Endothelial cell of hepatic sinusoid (primary cell): ENCODE results near the gene SNX5.

Experiments
- in situ Hi-C: cut with HindIII; loops from 2 replicates; pipeline ENCODE4 v1.10.0; 2017; ENCODE audit warnings: low sequenced_read_pairs

SNX5 gene

DNA sequence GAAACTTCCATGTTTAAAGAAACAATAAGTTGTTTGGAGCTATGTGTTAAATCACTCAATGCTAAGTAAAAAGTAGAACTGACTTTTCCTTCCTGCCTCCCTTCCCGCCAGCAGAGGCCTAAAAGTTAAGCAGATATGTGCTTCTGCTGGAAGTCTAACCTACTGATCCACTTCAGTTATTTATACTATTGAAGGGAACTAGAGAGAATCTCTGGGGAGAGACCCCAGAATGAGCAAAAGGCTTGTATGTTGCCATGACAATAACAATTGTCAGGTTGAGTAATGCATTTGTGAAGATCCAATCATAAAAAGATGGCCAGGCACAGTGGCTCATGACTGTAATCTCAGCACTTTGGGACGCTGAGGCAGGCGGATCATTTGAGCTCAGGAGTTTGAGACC is 25.0 kb upstream of the SNX5 start:
- in situ Hi-C loops = no loop called here

DNA sequence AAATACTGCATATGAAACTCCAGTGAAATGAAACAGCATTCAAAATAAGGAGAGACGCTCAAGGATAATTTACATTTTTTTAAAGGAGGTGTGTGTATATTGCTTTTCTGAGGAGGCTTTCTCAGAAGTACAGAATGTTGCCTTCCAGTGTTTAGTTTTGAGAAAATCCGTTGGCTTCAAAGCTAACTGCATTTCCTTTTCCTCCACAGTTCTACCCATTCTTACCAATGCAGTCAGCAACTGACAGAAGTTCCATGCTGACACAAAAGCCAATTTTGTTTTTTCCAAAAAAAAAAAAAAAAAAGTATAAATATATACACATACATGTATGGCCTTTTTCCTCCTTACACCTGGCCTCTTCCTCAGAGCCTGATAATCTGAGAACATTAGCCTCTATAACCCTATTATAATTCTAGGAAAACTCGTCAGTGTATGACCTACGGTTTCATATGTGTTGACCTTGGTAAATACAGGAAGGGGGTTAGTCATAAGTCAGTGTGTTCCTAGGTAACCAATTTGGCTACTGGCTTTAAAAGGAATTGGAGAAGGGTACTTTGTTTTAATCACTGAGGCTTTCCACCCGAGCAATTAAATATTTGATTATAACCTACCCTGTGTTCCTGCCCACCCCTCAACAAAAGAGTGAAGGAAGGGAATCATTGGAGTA is 24.4 kb upstream of the SNX5 start:
- in situ Hi-C loops = no loop called here

DNA sequence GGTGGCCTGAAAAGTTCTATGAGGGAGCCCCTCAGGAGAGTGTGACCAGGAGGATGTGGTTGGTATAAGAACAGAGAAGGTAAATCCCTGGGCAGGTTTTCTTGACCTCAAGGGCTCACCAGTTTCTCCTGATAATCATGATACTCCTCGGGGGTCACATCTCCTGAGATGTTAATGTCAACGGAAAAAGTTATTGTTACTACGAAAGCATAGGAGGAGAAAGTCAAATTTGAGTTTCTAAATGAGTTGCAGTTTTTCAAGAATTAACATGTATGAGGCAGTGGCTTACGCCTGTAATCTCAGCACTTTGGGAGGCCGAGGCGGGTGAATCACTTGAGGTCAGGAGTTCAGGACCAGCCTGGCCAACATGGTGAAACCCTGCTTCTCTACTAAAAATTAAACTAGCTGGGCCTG is 23.6 kb upstream of the SNX5 start:
- in situ Hi-C loops = no loop called here

DNA sequence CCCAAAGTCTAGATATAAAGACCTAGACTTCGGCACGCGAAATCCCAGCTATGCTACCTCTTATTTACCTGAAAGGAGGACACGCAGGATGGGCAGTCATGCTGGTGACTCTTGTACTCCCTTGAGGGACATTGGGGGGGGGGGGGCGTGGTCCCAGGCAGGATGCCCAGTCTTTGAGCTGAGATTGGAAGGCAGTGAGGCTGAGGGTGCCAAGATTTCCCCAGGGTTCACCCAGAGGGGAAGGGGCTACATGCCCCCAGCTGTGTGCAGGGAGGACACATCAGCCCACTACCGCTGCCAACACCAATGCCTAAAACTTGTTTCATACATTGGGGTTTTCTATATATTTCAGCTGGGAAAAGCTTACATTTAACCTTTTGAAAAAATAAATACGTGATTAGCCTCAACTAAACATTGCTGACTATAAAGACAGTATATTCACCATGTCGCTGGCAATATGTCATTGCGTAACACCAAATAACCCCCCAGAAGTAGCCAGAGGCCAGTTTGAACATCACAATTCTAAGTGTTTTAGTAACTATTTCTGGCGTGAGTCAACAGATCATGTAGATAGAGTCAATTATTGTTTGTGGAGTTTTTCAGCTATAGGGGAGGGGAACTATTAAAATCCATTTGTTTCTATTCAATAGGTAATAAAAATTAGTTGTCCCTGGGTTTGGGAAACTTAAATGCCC is 21.8 kb upstream of the SNX5 start:
- in situ Hi-C loops = no loop called here

DNA sequence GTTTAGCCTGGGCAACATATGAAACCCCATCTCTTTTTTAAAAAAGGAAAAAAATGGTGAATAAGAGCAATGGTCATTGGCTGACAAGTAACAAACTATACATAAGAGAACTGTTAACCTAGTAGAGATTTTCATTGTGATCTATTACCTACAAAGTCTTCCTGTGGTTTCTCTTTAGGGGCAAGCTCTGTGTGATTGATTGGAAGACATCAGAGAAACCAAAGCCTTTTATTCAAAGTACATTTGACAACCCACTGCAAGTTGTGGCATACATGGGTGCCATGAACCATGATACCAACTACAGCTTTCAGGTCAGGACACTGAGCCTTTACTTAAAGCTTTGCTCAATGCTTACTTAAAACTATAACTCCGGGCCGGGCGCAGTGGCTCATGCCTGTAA is 19.4 kb upstream of the SNX5 start:
- in situ Hi-C loops = no loop called here

DNA sequence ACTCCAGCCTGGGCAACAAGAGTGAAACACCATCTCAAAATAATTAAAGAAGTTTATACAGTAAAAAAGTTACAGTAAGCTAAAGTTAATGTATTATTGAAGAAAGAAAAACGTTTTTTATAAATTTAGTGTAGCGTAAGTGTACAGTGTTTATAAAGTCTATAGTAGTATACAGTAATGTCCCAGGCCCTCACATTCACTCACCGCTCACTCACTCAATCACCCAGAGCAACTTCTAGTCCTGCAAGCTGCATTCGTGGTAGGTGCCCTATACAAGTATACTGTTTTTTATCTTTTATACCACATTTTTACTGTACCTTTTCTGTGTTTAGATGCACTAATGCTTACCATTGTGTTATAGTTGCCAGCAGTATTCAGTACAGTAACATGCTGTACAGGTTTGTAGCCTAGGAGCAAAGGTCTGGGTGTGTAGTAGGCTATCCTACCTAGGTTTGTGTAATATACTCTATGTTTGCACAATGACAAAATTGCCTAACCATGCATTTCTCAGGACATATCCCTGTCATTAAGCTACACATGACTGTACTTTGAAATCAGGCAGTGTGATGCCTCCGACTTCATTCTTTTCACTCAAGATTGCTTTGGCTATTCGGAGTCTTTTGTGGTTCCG is 16.9 kb upstream of the SNX5 start:
- in situ Hi-C loops = no loop called here

DNA sequence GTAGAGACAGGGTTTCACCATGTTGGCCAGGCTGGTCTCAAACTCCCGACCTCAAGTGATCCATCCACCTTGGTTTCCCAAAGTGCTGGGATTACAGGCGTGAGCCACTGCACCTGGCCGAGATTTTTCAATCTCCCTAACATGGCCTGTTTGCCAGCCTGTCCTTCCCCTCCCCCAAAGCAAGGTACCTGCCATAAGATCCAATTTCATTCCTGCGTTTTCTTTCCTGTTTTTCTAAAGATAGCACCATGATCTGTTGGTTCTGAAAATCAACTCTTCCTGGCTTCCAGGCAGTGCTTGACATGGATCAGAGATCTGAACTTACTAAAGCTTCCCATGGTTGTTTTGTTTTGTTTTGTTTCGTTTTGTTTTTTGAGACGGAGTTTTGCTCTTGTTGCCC is 7.7 kb upstream of the SNX5 start:
- in situ Hi-C loops = no loop called here

DNA sequence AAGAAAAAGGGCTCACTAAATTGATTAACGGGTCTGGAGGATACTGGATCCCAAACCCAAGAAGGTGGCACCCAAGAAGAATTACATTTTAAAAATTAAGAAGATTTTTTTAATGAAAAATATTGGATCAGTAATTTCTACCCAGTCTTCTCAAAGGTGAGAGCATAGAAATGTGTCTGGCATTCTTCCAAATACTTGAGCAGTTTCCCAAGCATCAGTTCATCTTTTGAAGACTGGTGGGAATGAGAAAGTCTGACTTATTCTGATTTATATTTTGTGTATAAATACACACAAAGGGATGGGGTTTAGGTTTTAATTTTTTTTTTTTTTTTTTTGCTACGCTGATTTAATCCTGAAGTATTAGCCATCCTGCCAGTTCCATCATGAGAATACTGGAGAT is 3.5 kb upstream of the SNX5 start:
- in situ Hi-C loops = no loop called here

DNA sequence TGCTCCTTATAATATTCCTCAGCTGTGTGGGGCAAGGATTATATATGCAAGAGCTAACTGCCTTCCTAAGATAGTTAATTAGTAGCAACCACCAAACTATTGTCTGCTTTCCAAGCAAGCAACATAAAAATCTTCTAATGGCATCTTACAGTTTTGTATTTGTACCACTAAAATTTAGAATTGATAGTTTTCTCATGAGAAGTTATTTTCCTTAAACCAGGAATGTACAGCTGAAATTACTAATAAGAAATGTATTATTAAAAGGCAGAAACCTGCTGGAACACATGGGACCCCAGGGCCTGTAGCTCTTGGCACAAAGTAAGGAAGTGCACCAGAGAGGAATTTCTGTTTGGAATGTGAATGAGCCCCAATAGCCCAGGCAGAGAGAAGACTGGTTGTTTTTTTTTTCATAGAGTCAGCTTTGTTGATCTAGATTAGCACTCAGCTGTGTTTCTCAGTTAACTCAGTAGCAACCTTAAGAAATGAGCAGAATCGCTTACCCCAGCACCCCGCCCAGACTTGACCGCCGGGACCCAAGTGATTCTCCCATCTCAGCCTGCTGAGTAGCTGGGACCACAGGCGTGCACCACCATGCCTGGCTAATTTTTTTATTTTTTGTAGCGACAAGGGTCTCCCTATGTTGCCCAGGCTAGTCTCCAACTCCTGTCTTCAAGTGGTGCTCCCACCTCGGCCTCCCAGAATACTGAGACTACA is 2.9 kb upstream of the SNX5 start:
- in situ Hi-C loops = no loop called here

DNA sequence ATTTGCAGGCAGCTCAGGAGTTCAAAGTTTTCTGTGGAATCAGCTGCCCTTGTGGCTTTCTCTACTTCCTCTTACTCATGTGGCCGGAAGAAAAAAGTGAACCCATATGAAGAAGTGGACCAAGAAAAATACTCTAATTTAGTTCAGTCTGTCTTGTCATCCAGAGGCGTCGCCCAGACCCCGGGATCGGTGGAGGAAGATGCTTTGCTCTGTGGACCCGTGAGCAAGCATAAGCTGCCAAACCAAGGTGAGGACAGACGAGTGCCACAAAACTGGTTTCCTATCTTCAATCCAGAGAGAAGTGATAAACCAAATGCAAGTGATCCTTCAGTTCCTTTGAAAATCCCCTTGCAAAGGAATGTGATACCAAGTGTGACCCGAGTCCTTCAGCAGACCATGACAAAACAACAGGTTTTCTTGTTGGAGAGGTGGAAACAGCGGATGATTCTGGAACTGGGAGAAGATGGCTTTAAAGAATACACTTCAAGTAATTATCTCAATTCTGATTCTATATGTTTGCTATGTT is 1.4 kb upstream of the SNX5 start:
- in situ Hi-C loops = no loop called here

DNA sequence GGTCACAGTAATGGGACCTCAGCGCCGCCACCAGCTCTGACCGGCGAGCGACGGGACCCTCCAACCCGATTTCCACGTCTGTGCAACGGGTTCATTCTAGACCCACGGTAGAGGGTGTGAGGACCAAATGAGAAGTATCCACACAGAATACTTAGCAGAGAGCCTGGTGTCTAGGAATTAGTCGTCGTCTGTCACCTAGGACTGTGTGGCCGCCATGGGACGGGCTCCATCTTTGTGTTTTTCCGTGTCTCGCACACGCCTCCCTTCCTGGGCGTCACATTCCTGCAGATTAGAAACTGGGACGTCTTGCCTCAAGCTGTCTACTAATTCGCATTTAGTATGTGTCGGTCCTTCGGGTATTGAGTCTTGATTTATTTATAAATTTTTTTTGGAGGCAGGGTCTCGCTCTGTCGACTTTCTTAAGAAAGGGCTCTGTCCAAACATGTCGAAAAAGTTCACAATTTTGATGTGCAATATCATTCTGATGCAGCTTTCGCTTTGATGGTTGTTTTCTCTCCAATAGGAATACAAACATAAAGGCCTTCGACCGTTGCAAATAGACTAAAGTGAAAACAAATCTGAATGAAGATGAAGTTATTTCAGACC is 787 bp upstream of the SNX5 start:
- in situ Hi-C loops = no loop called here

DNA sequence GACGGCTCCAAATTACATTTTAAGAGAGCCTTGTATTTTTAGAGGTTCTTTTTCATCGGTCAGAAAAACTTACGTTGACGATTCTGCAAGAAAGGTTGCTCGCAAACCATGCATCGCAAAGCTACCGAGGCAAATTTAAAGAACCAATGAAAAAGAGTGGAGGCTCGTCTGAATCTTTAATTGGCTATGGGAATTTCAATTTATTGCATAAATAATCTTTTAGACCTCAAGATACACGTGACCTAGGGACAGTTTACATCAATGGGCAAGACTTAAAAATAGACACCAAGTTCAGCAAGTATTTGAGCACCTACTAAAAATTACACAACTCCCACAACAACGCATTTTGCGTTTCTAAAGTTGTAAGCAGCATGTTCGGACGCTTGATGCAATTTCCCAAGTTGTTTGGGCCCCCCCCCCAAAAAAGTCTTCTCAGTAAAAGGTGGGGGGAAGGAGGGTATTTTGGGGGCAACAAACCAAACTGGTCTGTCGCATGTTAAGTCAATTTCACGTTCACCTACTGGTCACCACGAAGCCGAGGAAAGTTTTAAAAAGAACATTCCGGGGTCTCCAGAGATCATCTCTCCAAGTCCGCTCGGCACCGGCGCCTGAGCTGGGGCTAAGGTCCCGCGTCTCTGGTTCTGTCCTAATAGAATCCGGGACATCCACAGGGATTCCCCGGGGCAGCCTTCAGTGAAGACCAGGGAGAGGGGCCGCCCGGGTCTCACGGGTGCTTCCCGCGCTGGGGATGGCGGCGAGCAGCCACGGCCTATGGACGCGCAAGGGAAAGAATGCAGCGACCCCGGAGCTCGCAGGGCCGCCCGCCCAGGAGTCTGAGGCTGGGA is 851 bp downstream of the SNX5 start:
- in situ Hi-C loops = no loop called here

DNA sequence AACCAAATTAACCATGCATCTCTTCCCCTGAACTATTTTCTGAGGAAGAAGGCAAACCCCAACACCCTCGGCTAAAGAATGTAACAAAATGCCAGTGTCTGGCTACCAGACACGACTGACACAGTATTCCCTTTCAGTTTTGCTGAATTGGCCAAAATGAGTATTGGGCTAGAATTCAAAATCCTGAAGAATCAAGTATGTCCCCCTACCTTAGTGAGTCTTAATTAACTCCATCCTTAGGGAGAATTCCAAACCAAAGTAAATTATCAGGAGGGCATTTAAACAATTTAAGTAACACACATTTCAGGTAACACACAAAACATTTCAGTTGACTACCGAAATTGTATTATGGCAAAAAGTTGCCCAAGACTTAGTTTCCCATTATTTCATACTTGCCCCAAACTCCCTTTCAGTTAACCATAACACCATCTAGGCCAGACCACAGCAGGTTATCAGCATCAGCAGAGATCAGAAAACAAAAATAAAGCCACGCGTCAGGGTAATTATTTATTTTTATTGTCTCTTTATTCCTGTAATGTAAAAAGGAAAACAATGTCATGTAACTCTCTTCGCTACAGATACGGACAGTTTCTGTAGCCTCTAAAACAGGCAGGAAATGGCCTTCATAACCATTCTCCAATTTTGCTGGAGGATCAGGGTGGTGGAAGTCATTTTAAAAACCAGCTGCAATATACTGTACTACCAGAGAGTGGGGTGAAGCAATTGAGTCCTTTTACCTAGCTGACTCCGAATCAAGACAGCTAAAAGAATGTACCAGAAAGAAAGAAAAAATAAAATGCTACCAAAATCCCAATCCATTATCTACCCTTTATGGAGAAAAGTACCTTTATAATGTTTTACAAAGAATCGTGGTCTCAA is 1.9 kb downstream of the SNX5 start:
- in situ Hi-C loops = no loop called here

DNA sequence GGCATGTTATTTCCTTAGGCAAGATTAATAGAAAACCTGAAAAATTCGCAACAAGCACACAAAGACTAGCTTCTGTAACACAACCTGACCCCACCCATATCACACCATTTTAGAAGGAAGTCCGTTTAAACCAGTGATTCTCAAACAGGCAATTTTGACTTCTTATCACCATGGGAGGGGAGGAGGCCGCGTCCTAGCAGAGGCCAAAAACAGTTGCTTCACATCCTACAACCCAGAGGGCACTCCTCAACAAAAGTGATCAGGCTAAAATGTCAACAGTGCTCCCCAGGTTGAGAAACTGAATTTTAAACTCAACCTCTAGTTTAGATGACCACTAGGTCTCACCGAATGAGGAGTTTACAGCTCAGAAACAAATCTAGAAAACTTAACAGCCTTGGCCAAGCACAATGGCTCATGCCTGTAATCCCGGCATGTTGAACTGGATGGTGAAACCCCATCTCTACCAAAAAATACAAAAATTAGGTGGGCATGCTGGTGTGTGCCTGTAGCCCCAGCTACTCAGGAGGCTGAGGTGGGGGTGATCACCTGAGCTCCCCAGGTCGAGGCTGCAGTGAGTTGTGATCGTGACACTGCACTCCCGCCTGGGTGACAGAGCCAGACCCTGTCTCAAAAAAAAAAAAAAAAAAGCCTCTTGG is 3.4 kb downstream of the SNX5 start:
- in situ Hi-C loops = no loop called here

DNA sequence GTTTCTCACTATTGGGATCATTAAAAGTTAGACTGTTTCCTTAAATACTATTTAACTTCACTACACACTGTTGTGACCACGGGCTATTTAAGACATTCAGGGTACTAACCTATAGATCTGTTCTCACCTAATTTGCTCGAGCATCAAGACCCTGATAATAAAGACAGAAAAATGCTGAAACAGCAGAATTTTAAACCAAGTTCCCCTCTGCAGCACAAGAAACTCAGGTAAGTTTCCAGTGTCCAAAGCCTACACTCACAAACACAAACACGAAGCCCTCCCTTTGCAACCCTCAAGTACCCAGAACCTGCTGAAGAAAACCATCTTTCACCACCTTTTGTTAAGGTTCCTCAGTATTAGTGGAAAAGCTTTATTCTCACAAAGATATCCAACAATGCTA is 4.0 kb downstream of the SNX5 start:
- in situ Hi-C loops = no loop called here

DNA sequence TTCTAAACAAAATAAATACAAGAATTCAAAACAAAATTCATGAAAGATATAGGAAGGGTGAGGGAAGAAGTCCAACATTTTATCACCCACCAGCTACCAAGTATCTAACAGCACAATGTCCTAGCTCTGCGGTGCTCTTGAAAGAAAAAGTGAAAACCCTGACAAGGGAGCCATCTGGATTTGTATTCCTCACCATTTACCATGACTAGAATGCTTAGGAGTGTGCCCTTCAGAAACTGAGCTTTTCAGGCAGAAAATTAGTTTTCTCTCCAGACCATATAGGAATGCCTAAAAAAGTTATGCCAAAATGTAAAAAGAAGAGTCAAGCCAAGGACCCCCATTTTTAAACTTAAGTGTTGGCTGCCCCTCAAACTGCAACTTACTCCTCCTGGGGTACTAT is 4.5 kb downstream of the SNX5 start:
- in situ Hi-C loops = no loop called here

DNA sequence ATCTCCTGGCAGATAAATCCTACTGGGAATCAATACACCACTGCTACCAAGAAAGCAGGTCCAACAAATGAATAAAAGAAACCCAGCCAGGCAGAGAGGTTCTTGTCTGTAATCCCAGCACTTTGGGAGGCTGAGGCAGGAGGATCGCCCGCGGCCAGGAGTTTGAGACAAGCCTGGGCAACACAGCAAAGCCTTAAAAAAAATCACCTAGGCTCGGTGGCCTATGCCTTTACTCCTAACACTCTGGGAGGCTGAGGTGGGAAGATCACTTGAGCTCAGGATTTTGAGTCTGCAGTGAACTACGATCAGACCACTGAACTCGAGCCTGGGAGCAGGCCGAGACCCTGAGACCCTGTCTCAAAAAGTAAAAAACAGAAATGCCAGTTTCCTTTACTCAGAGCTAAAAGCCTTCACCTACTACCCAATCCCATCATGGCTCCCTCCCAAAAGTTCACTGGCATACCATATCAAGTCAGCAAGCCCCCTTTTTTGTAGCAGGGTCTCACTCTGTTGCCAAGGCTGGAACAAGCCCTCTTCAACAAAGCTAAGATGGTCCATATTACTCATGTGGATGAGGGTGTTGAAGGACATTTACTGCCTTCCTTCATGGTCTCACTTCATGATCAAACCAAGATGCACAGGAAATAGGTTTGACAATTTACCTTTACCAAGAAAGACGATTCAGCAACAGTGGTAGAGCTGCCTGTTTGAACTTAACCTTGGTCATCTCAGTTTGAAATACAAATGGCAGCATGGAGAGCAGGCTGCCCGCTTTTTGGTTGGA is 5.3 kb downstream of the SNX5 start:
- in situ Hi-C loops = no loop called here

DNA sequence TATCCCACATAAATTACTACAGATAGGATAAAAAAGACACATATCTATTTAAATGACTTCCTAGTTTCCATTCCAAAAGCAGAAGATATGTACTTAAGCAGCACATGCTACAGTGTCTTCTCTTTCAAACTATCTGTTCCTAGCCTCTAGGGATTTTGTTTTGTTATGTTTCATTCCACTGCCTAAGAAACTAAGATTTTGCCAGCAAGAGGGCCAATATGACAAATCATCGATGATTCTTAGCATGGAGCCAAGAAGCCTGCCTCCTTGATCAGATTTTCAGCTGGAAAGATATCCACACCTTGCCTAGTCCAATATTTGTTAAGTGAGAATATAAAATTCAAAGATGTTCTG is 7.0 kb downstream of the SNX5 start:
- in situ Hi-C loops = no loop called here
